ENCODE measurements around the gene FITM1. TPM values are rescaled to one million over a fixed set of nuclear protein-coding genes. Genes with fewer than 3 reads are reported as not detected.

FITM1 gene
- total and polyA plus RNA-seq, 2 experiments from 2014 or later = 0.53 TPM; not detected in 1

- TF ChIP-seq ZNF462 (CRISPR knock-in tag; IDR thresholded peaks at IDR 0.05) = no peak
- TF ChIP-seq EZH2phosphoT487 (IDR thresholded peaks at IDR 0.05; ENCODE audit: unreplicated experiment) = no peak
- no peak for TF ChIP-seq ZNF114 (CRISPR knock-in tag; IDR thresholded peaks at IDR 0.05)
- TF ChIP-seq CREB1 (CRISPR knock-in tag; IDR thresholded peaks at IDR 0.05; ENCODE audit: low read depth) = no peak
- TF ChIP-seq ETS1 (IDR thresholded peaks at IDR 0.05) = no peak
Observed at GRCh38 chr14:24172261-24172860, 41.9 kb downstream of the FITM1 start (continued).

- Histone ChIP-seq H3K4me3 (peak overlapping the region; percentile 81), H4K20me1 (replicated peaks; ENCODE audit: insufficient read depth) (no peaks in the 10 kb centered on the region; the same call in 1 of the 2 replicates), H3K9me2 (ENCODE audit: insufficient read depth) (no peaks in the 10 kb centered on the region), H3K79me2 (replicated peaks; ENCODE audit: insufficient read depth) (no peaks in the 10 kb centered on the region), H3K4me1 (ENCODE audit: insufficient read depth) (0 out of 2 replicates have a peak, but pooled peaks cover 3% of the 10 kb centered on the region), H3F3A (replicated peaks; ENCODE audit: low read depth) (peaks cover 7% of the 10 kb centered on the region; the same call in 1 of the 2 replicates), H3K4me2 (peak overlapping the region; percentile 100), H2AFZ (no peak overlapping the region; the same call in 1 of the 2 replicates), H3K27ac (ENCODE audit: low read depth) (no peak overlapping the region), H3K36me3 (ENCODE audit: insufficient read depth) (no peaks in the 10 kb centered on the region), H3K27me3 (ENCODE audit: insufficient read depth) (no peaks in the 10 kb centered on the region)
- no peak overlapping the region for H3K27ac Mint-ChIP-seq
- H3K4me3 Mint-ChIP-seq = peak overlapping the region; percentile 87
- peaks cover 21% of the 10 kb centered on the region for H3K27me3 Mint-ChIP-seq (ENCODE audit: insufficient read depth, low read depth, poor library complexity)
- H3K4me1 Mint-ChIP-seq = peaks cover 4% of the 10 kb centered on the region; the same call in 1 of the 3 replicates
- DNase-seq (ENCODE audit: low spot score) (no peak), ATAC-seq (no peak)
- peaks cover 18% of the 10 kb centered on the region for H3K36me3 Mint-ChIP-seq (ENCODE audit: low read depth)
- TF ChIP-seq ETS1 (IDR thresholded peaks at IDR 0.05) = no peak
- no peak for TF ChIP-seq STAT1 (IDR thresholded peaks at IDR 0.05; ENCODE audit: unreplicated experiment)
- TF ChIP-seq REST (IDR thresholded peaks at IDR 0.05; ENCODE audit: unreplicated experiment) = no peak
- TF ChIP-seq CREB1 (CRISPR knock-in tag; IDR thresholded peaks at IDR 0.05; ENCODE audit: low read depth) = no peak
- TF ChIP-seq CTCF (conservative IDR thresholded peaks at IDR 0.05; ENCODE audit: low read depth in 2 of 2) = no peak
- TF ChIP-seq NANOG (IDR thresholded peaks at IDR 0.05; ENCODE audit: borderline replicate concordance) = no peak
- no peaks in the 10 kb centered on the region for H3K9me3 Mint-ChIP-seq
Observed at GRCh38 chr14:24172871-24173281, 42.4 kb downstream of the FITM1 start.
